GM18873 (cell line): ENCODE results near the gene SCNN1A.

Experiments used
- ATAC-seq: cut with Tn5 transposase; IDR thresholded peaks from one replicate; pipeline ENCODE4 v1.9.1; 2021; ENCODE audit warnings: mild to moderate bottlenecking, moderate library complexity, moderate number of reproducible peaks; ENCODE audit not compliant: unreplicated experiment, low FRiP score

The SCNN1A gene

DNA sequence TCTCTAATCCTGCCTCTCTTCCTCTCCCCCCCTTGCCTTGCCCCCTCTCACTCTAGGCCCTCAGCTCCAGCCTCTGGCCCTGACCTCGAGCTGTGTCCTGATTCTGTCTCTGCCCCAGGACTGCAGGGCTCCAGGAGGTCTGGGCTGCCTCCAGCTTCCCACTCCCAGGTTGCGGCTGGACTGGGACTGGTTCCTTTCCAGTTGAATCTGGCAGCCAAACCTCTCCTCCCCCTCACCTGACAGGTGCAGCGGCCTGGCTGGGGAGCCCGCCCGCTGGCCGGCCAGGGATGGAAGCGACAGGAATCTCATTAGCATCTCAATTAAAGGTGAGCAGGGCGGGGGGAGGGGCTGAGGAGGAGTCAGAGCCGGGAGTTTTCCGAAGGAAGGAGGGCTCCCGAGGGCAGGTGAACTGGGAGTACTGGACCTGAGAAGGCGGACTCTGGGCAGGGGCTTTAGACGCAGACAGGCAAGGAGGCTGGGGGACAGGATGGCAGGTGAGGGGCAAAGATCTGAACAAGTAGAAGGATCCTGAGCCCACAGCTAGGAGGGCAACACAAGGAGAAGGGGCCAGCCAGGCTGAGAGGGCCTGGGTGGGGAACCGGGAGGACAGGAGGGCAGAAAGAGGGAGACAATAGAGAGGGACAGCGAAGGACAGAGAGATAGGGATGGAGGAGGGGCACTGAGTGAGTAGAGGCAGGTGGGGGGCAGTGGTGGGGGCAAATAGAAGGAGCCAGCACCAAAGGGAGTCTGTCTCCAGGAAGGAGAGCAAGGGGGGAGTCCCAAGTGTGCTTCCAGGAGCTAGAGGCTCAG is at the start of gene SCNN1A:
Gene SCNN1A (minus strand): TSS at position 295 of the 810 bp plus-strand sequence. CDS start 780 bp downstream, outside the sequence.
- no peak for ATAC-seq

DNA sequence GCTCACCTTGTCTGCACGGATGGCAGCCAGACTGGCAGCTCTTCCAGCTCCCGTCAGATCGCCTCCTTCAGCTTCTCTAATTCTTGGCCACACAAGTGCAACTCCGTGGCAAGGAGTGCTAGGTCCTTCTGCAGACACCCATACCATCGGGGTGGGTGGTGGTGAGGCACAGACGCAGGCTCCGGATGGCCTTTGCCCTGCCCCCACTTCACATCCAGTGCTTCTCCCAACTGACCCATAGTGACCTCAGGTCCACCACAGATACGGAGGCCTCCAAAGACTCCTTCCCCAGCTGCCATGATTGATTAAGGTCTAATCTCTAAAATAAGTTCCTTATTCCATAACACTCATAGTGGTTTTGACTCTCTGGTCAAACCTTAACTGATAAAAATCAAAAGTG is 49.5 kb upstream of the SCNN1A start:
- no peak for ATAC-seq

DNA sequence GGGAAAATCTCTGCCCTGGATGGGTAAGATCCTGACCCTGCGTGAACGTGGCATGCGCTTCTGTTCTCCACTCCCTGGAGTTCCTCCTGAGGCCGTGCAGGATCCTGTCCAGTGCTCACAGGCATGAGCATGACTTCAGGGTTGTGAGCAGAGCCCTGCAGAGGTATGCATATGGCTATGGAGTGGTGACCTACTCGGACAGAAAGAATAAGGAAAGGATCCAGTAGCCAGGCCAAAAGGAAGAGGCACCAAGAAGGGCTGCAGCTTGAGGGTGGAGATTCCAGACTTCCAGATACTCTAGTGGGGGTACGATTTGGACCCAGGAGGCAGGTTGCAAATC is 48.6 kb upstream of the SCNN1A start:
- no peak for ATAC-seq

DNA sequence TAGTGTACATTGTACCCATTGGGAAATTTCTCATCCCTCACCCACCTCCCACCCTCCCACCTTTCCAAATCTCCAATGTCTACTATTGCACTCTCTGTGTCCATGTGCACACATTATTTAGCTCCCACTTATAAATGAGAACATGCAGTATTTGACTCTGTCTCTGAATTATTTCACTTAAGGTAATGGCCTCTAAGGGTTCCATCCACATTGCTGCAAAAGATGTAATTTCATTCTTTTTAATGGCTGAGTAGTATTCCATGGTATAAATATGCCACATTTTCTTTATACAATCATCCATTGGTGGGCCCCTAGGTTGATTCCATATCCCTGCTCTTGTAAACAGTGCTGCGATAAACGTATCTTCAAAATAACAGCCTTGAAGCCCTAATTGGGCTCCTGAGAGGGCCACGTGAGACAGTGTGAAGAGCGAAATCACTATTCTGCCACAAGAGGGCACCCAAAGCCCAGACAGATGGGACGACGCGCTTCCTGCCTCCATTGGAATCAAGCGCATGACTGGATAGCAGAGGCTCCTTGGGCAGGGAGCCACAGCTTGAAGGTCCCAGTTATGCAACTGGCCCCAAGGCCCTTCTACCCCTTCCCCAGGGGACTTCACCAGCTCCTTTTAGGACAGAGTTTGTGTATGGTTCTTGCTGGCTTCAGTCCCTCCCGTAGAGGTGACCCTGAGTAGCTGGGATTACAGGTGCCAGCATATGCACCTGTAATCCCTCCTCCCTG is 48.1 kb upstream of the SCNN1A start:
- no peak for ATAC-seq

DNA sequence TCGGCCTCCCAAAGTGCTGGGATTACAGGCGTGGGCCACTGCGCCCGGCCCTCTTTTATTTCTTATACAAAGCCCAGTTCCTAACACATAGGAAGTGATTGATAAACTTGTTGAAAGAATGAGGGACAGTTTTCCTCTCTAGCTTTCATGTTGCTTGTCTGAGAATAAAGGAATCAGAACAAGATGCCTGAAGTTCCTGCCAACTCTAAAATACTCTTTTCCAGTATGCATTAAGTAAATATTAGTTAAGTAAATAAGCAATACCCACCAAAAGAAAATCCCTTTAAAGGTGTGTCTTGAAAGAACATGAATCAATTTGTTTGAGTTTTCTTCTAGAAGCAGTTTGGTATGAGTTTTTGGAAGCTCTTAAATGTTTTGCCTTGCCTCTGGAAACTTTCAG is 45.0 kb upstream of the SCNN1A start:
- no peak for ATAC-seq

DNA sequence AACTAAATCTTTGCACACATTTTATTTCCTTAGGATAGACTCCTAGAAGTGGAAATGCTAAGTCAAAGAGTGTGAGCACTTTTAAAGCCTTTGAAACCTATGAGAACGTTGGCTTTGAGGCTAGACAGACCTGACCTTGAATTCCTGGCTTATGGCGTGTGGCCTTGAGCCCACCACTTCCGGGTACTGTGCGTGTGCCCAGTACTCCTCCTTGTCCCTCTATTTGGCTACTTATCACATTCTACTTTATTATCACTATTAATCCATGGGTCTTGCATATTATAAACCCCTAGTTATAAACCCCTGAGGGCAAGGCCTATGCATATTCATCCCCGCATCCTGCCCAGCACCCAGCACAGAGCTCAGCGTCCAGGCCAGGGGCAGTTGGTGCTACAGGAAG is 43.4 kb upstream of the SCNN1A start:
- ATAC-seq, result no peak

DNA sequence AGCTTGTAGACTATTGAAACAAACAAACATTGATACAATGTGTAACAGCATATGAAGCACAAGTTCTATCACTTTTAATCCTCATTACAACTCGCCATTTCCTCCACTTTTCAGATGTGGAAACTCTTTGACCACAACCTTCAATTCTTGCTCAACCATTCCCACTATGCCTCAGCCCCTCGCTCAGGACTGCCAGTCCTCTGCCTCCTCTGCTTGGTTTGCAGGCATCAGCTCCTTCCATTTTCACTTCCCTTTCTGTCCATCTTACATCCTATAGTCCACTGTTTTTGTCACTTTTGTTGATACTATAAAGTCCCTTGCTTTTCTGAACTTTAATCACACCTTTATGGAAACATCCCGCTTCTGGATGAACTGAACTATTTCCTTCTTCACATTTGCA is 41.2 kb upstream of the SCNN1A start:
- ATAC-seq, result no peak

DNA sequence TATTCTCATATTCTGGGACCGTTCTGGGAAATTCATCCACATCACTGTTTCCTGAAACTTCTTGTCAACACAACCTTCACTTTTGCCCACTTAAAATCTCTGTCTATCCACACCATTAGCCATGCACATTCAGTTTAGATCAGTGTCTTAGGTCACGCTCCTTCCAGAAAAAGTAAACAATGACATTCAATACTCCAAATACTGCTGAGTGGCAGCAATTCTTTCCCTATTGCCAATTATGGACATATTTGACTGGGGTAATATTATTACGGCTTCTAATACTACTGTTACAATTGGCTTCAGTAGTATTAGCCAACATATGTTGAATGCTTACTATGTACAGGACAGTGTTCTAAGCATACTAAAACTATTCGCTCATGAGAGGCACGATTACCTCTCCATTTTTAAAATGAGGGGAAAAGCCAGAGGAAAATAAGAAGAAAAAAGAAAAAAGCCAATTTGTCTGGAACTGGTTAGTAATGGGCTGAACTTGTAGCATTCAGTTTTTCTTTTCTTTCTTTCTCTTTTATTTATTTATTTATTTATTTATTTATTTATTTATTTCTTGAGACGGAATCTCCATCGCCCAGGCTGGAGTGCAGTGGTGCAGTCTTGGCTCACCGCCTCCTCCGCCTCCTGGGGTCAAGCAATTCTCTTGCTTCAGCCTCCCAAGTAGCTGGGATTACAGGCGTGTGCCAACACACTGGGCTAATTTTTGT is 32.0 kb upstream of the SCNN1A start:
- ATAC-seq, result no peak

DNA sequence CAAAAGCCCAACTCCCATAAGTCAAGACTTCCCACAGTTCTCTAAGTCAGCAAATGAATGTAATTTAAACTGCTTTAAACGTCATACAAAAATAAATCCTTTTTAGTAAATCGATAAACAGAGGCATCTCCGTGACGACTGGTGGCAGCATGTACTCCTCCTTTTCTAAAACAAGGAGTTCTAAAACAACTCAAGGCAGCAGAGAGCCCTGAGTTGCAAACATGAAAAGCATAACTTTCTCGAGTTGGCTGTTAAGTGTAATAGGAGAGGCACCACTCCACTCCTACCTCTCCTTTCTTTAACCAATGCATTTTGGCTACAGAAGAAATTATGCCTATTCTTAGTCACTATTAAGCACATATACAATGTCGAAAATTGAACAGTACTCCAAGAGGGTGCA is 30.6 kb upstream of the SCNN1A start:
- no peak for ATAC-seq

DNA sequence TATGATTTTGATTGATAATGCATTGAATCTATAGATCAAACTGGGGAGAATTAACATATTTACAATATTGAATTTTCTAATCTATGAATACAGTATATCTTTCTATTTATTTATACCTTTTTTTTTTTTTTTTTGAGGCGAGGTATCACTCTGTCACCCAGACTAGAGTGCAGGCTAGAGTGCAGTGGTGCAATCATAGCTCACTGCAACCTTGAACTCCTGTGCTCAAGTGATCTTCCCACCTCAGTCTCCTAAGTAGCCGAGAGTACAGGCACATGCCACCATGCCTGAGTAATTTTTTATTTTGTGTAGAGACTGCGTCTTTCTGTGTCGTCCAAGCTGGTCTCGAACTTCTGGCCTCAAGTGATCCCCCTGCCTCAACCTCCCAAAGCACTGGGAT is 29.0 kb upstream of the SCNN1A start:
- ATAC-seq, result no peak

DNA sequence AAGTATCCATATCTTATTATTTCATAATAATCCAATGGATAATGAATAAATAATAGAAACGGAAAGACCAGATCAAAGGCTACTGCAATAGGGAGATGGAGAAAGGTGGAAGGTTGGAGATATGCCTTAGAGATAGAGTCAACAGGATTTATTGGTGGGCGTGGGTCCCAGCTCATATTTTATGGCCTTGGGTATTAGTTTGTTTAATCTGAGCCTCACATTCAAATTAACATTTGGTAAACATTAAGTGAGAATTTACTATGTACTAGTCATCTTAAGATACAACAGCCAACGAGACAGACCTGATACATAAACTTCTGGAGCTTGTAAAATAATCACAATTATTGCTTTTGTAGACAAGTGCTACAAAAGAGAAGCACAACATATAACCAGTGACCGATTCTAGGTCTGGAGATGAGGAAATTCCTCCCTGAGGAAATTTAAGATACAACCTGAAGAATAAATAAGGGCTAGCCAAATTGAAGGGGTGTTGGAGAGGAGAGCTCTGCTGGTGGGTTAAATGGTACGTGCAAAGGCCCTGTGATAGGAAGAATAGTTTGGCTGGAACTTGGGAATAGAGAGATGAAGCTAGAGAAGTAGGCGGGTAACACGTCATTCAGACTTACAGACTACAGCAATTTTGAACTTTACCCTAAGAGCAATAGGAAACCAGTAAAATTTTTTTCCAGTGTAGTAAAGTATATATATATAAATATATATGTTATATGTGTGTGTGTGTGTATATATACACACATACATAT is 24.7 kb upstream of the SCNN1A start:
- no peak for ATAC-seq

DNA sequence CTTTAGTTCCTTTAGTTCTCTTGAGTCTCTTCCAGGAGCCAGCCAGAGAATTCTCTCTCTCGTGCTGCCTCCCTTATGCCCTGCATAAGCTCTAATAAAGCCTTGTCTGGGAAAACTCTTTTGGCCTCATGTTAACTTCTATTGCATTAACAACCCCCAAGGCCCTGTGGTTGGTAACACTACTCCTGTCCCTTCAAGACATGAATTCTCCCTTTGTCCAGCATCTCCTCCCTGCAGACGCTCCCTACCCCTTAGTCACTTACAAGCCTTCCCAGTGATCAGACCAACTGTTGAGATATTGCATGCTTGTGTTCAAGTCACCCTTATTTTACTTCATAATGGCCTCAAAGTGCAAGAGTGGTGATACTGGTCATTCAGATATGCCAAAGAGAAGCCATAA is 20.7 kb upstream of the SCNN1A start:
- ATAC-seq, result no peak

DNA sequence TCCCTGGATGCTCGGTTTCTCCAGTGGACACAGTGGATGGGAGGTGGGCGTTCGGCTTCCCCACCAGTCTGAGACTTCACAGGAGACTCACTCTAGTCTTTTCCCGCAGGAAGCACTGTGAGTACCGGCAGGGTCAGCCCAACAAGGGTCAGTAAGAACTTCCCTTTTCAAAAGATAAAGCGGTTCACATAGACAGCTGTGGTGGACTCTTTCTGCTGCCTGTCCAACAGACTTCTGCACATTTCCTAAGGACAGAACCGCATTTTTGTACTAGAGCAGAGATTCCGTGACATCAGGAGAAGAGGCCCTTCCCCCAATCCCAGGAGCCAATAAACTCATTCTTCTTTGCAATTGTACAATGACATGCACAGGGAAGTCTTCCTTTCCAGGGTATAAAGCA is 19.0 kb upstream of the SCNN1A start:
- no peak for ATAC-seq

DNA sequence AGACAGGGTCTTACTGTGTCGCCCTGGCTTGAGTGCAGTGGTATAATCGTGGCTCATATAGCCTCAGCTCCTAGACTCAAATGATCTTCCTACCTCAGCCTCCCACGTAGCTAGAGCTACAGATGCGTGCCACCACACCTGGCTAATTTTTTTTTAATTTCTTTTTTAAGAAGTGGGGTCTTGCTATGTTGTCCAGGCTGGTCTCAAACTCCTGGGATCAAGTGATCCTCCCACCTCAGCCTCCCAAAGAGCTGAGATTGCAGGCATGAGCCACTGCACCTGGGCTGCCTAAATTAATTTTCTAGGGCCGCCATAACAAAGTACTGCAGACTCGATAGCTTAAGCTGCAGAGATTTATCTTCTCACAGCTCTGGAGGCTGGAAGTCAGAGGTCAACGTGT is 17.7 kb upstream of the SCNN1A start:
- ATAC-seq, result no peak

DNA sequence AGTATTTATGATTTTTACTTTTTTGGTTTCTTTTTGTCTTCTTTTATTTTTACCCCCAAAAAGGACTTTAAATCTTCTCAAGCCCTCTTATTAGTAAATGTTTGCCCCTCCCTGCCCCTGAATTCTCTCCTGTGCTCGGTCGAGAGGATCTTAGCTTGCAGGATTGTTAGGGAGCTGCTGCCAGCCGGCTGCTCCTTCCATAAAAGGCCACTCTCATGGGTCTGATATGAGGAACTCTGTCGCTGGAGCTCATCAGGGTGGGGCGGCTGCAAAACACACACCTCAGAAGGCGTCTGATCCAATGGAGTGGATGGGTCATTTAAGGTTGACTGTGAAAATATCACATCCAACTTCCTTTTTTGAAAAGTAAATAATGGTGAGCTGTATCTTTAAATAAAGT is 17.1 kb upstream of the SCNN1A start:
- no peak for ATAC-seq

DNA sequence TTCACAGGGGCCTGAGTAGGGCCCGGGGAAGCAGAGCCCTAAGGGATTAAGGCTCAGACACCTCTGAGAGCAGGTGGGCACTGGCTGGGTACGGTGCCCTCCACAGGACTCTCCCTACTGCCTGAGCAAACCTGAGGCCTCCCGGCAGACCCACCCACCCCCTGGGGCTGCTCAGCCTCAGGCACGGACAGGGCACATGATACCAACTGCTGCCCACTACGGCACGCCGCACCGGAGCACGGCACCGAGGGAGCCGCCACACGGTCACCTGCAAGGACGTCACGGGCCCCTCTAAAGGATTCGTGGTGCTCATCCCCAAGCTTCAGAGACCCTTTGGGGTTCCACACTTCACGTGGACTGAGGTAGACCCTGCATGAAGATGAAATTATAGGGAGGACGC is 15.7 kb upstream of the SCNN1A start:
- ATAC-seq, result no peak

DNA sequence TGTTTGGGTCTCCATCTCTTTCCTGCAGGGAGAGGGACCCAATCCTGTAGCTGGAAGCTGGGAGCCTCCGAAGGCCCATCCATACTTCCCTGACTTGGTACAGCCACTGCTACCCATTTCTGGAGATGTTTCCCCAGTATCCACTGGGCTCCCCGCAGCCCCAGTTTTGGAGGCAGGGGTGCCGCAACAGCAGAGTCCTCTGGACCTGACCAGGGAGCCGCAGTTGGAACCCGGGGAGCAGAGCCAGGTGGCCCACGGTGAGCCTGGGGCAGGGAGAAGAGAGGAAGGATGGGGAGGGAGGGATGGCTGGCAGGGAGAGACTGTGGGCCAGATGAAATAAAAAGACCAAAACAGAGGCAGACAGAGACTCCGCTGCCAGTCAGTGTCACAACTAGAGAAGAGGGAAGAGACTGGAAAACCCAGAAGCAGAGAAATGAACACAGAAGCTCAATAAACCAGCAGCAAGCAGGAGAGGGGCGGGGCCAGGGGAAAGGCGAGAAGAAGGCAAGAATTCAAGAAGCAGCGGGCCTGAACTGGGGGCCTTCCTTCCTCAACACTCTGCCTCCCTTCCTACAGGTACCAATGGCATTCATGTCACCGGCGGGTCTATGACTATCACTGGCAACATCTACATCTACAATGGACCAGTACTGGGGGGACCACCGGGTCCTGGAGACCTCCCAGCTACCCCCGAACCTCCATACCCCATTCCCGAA is 14.9 kb upstream of the SCNN1A start:
- ATAC-seq, result no peak

DNA sequence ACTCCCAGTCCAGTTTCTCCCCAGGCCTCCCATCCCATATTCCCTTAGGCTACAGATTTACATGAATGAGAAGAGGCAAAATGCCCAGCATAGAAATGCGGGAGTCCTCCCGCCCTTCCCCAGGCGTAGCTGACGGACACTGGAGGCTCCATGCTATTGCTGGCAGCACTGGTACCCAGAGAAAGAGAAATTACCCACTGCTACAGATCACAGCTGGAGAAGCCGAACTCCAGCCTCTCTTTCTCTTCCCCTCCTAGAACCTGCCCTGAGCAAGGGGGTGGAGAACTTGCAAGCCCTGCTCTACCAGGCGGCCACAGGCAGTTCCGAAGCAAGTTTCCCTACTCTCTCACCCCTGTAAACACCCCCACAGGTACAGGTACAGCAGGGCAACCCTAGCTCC is 12.2 kb upstream of the SCNN1A start:
- ATAC-seq, result no peak

DNA sequence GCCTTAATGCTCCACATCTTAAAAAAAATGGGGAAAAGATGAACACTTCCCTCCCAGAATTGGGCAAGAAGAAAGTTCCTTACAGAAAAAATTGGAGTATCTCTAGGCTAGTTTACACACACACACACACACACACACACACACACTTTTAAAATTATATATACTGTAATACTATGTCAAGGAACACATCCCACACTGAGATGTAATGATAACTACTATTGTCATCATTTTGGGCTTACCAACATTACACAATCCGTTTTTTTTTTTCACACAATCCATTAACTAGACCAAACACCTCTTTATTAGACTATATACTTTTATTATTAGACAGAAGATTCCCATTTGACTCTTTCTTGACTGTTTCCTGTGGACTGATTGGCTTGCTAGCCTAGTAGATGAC is 11.1 kb upstream of the SCNN1A start:
- no peak for ATAC-seq

DNA sequence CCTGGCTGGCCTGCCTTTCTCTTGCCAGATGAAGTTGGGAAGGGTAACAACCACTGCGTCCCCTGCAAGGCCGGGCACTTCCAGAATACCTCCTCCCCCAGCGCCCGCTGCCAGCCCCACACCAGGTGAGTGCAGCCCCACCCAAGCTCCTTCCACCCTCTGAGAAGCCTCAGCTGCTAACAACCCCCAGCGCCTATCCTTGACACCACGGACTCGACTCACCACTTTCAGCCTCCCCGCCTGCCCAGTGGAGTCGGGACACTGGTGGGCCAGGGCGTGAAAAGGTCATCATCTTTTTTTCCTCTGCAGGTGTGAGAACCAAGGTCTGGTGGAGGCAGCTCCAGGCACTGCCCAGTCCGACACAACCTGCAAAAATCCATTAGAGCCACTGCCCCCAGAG is 10.7 kb upstream of the SCNN1A start:
- ATAC-seq, result no peak
